Measurements from ENCODE around the gene LRRIQ1. TPM values are rescaled to one million over a fixed set of nuclear protein-coding genes. Genes with fewer than 3 reads are reported as not detected.
A peak's percentile ranks its signal among the peaks of the same experiment; 100 is the strongest.

Gene LRRIQ1
- total and polyA plus RNA-seq, 2 of the 8 experiments (the other 6 are each of a cell fraction or from before 2014, with no cell fraction given), result 0.24 to 0.76 TPM

DNA sequence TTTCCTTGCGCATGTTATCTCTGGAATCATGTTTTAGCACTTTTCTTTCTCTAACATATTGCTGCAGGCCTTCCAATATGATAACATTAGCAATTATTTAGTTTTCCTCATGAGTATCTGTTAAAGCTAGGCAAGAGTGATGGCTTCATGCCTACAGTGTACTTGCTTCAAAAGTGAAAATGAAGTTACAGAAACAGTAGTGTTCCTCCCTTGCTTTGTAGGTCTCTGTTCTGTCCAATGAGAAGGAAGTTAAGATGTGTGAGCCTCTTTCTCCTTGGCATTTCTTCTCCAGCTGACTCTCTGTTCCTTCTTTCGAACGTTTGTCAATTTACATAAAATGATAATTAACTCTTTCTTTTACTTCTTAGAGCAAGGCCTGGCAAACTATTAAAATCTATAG is 22.2 kb downstream of the LRRIQ1 start:
- TF ChIP-seq CBX8 (IDR thresholded peaks at IDR 0.05; ENCODE audit: borderline replicate concordance, low read depth, low read length) (no peak), RXRA (IDR thresholded peaks at IDR 0.05; ENCODE audit: insufficient read depth, low read depth, low read length) (no peak), HDAC6 (IDR thresholded peaks at IDR 0.05; ENCODE audit: low read depth, low read length) (no peak), SP1 (IDR thresholded peaks at IDR 0.05; ENCODE audit: low read depth, low read length) (no peak), TCF12 (IDR thresholded peaks at IDR 0.05; ENCODE audit: low read depth, low read length) (no peak), POU5F1 (IDR thresholded peaks at IDR 0.05; ENCODE audit: low read depth, low read length) (no peak), CHD2 (IDR thresholded peaks at IDR 0.05; ENCODE audit: low read length) (no peak), KDM1A (IDR thresholded peaks at IDR 0.05; ENCODE audit: borderline replicate concordance, low read length) (no peak), EP300 (IDR thresholded peaks at IDR 0.05; ENCODE audit: borderline replicate concordance in 1 of 2, low read depth in 2 of 2, low read length in 2 of 2) (no peak), SP4 (IDR thresholded peaks at IDR 0.05; ENCODE audit: low read length) (no peak)
- TF ChIP-seq, protein P1, sequence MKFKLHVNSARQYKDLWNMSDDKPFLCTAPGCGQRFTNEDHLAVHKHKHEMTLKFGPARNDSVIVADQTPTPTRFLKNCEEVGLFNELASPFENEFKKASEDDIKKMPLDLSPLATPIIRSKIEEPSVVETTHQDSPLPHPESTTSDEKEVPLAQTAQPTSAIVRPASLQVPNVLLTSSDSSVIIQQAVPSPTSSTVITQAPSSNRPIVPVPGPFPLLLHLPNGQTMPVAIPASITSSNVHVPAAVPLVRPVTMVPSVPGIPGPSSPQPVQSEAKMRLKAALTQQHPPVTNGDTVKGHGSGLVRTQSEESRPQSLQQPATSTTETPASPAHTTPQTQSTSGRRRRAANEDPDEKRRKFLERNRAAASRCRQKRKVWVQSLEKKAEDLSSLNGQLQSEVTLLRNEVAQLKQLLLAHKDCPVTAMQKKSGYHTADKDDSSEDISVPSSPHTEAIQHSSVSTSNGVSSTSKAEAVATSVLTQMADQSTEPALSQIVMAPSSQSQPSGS (IDR thresholded peaks at IDR 0.05; ENCODE audit: low read length), result no peak
- no peak for DNase-seq (ENCODE audit: low read depth in 1 of 2, low spot score in 2 of 2)
- H2BK5ac ChIP-seq (ENCODE audit: low read depth, low read length), result no peak overlapping the region

More for the DNA sequence above, 22.2 kb downstream of the LRRIQ1 start:
- Histone ChIP-seq H3K4me1 (replicated peaks in 1 of 4; ENCODE audit: control insufficient read depth in 3 of 4, insufficient read depth in 4 of 4, low read length in 3 of 4) (no peaks in the 10 kb centered on the region), H2BK120ac (replicated peaks; ENCODE audit: low read depth, low read length) (no peak overlapping the region), H4K5ac (ENCODE audit: insufficient read length, low read depth, low read length) (no peak overlapping the region), H3K14ac (ENCODE audit: insufficient read length) (no peak overlapping the region), H3K4me2 (ENCODE audit: insufficient read depth in 1 of 2, low read depth in 2 of 2, low read length in 2 of 2) (no peak overlapping the region), H3K4me3 (ENCODE audit: extremely low read depth in 1 of 4, insufficient read depth in 2 of 4, low read depth in 3 of 4, low read length in 4 of 4) (no peak overlapping the region), H4K91ac (replicated peaks; ENCODE audit: insufficient read length, low read length) (no peak overlapping the region), H3K27me3 (replicated peaks in 1 of 4; ENCODE audit: control insufficient read depth in 3 of 4, extremely low read depth in 1 of 4, insufficient read depth in 3 of 4, low read length in 3 of 4) (no peaks in the 10 kb centered on the region), H2BK15ac (ENCODE audit: low read length) (no peak overlapping the region), H4K20me1 (replicated peaks in 1 of 2; ENCODE audit: control insufficient read depth in 1 of 2, insufficient read depth in 2 of 2, low read length in 2 of 2) (no peaks in the 10 kb centered on the region), H3K18ac (ENCODE audit: extremely low read depth, low read length) (no peak overlapping the region), H3K4ac (replicated peaks; ENCODE audit: insufficient read length, low read depth, low read length) (no peak overlapping the region), H3K79me2 (ENCODE audit: control insufficient read depth in 1 of 2, insufficient read depth in 2 of 2, low read length in 2 of 2) (no peaks in the 10 kb centered on the region), H3K79me1 (ENCODE audit: low read depth, low read length) (no peaks in the 10 kb centered on the region), H3K23ac (ENCODE audit: insufficient read length) (no peak overlapping the region), H3K9me3 (ENCODE audit: insufficient read depth in 2 of 2, low read depth in 1 of 2, low read length in 1 of 2) (no peaks in the 10 kb centered on the region), H3K36me3 (ENCODE audit: control insufficient read depth in 2 of 4, insufficient read depth in 4 of 4, low read length in 3 of 4) (no peaks in the 10 kb centered on the region), H4K8ac (ENCODE audit: extremely low read depth, insufficient read depth, low read length) (no peak overlapping the region), H3K56ac (replicated peaks; ENCODE audit: insufficient read length, low read depth, low read length) (no peak overlapping the region), H3K23me2 (ENCODE audit: low read depth, low read length) (no peaks in the 10 kb centered on the region), H3K27ac (ENCODE audit: low read depth, low read length) (no peak overlapping the region), H2BK20ac (ENCODE audit: low read length) (no peak overlapping the region), H3K9ac (replicated peaks in 1 of 4; ENCODE audit: extremely low read depth in 1 of 4, low read depth in 3 of 4, low read length in 3 of 4) (peak overlapping the region in 1 of 4 experiments; percentile 34; a peak in 1 of 7 replicates), H2AFZ (ENCODE audit: low read length) (no peak overlapping the region), H2BK12ac (ENCODE audit: low read depth, low read length) (no peak overlapping the region), H2AK5ac (ENCODE audit: low read depth, low read length) (no peak overlapping the region)
- 87% methylated on average over 3 of the region's 3 CpGs; no CpG with 5 or more reads in 1 of the 2 experiments for WGBS, 2 experiments (ENCODE audit: extremely low coverage in 1 of 2, insufficient coverage in 1 of 2, insufficient read length in 1 of 2, insufficient replicate concordance in 2 of 2, low coverage in 1 of 2, low lambda C conversion rate in 2 of 2, missing lambda C conversion rate in 1 of 2)
- CTCF ChIA-PET (ENCODE audit: partially characterized antibody), result interaction anchor here (0.6 to 6.5 kb wide), 22 partner anchors 8 to 827 kb away, joined by 3 to 61 read pairs (median 4); partner anchors contain the start of genes LRRIQ1 and TSPAN19
- FAIRE-seq, result no peak
- POLR2A ChIA-PET (ENCODE audit: partially characterized antibody), result interaction anchor here (0.6 kb wide), 1 partner anchor 20 kb away, joined by 3 read pairs; no protein-coding TSS in a partner anchor

Measured in H1 (cell line).